HPDE6-E6E7 (cell line): ENCODE data around the gene ZNF534.
"Not testable (repeated sequence)": the region's sequence is repeated elsewhere in the genome, so short reads cannot be mapped to it uniquely, and the experiment has no call there.

ENCODE experiments used
- DNase-seq: peaks from one replicate; pipeline ENCODE4 v3.0.0; 2011; ENCODE audit warnings: missing footprints; ENCODE audit errors: extremely low spot score

The ZNF534 gene

DNA sequence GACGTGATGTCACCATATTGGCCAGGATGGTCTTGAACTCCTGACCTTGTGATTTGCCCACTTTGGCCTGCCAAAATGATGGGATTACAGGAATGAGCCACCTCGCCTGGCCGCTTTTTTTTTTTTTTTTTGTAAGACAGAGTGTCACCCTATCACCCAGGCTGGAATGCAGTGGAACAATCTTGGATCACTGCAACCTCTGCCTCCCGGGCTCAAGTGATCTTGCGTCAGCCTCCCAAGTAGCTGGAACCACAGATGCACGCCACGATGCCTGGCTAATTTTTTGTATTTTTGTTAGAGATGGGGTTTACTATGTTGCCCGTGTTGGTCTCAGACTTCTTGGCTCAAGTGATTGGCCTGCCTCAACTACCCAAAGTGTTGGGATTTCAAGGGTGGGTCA lies 69.6 kb downstream of the ZNF534 start:
- DNase-seq: no peak

DNA sequence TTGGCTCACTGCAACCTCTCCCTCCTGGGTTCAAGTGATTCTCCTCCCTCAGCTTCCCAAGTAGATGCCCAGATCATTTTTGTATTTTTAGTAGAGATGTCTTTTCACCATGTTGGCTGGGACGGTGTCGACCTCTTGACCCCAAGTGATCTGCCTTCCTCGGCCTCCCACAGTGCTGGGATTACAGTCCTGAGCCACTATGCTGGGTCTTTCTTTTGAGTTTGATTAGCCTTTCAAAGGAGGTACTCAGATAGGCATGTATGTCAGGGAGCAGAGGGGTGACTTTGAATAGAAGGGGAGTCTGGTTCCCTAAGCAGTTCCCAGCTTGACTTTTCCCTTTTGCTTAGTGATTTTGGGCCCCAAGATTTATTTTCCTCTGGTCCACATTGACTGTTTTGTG lies 71.5 kb downstream of the ZNF534 start:
- not testable (repeated sequence) for DNase-seq

DNA sequence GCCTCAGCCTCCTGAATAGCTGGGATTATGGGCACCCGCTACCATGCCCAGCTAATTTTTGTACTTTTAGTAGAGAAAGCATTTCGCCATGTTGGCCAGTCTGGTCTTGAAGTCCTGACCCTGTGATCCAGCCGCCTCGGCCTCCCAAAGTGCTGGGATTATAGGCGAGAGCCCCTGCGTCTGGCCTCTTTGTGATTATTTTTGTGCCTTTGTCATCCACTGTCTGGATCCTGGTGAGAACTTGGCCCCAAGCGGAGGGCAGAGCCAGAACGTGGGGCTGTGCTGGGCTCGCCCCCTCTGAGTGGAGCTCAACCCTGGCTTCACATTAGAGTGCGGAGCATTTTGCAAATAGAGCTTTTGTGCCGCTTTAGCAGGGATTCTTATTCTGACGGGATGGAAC lies 72.0 kb downstream of the ZNF534 start:
- not testable (repeated sequence) for DNase-seq
